Effector memory CD4-positive, alpha-beta T cell (primary cell): Measurements from ENCODE around the gene DAPK2.
"Not testable (repeated sequence)": the region's sequence is repeated elsewhere in the genome, so short reads cannot be mapped to it uniquely, and the experiment has no call there.

Experiments
- DNase-seq, 3 donors: peaks; one replicate each; pipeline ENCODE4 v3.0.0-alpha.2; 2020
- H3K27ac ChIP-seq: 2 replicates; pipeline ENCODE4 v1.7.0; 2013; ENCODE audit warnings: mild to moderate bottlenecking, low read length, moderate library complexity; ENCODE audit not compliant: insufficient read depth, poor library complexity, severe bottlenecking
- H3K27me3 ChIP-seq: replicated peaks from 2 replicates; pipeline ENCODE4 v1.7.0; 2013; ENCODE audit warnings: mild to moderate bottlenecking, low read length; ENCODE audit not compliant: insufficient read depth, control insufficient read depth, poor library complexity, severe bottlenecking
- H3K36me3 ChIP-seq: 2 replicates; pipeline ENCODE4 v1.7.0; 2013; ENCODE audit warnings: mild to moderate bottlenecking, low read length, moderate library complexity; ENCODE audit not compliant: control insufficient read depth, insufficient read depth
- H3K4me1 ChIP-seq: 2 replicates; pipeline ENCODE4 v1.7.0; 2013; ENCODE audit warnings: low read length, mild to moderate bottlenecking; ENCODE audit not compliant: control insufficient read depth, insufficient read depth, poor library complexity, severe bottlenecking
- H3K4me3 ChIP-seq: 2 replicates; pipeline ENCODE4 v1.7.0; 2013; ENCODE audit warnings: low read length, low read depth, mild to moderate bottlenecking; ENCODE audit not compliant: insufficient read depth, poor library complexity, severe bottlenecking
- H3K9me3 ChIP-seq: 2 replicates; pipeline ENCODE4 v1.7.0; 2013; ENCODE audit warnings: mild to moderate bottlenecking, low read length, moderate library complexity; ENCODE audit not compliant: control insufficient read depth
- total RNA-seq, 3 donors: gene quantifications; one replicate each; lab custom pipeline; 2026; lab: John Stamatoyannopoulos, UW

The DAPK2 gene
- 2.3 to 5.0 (median 4.0) reads per million in 3 donors for total RNA-seq

DNA sequence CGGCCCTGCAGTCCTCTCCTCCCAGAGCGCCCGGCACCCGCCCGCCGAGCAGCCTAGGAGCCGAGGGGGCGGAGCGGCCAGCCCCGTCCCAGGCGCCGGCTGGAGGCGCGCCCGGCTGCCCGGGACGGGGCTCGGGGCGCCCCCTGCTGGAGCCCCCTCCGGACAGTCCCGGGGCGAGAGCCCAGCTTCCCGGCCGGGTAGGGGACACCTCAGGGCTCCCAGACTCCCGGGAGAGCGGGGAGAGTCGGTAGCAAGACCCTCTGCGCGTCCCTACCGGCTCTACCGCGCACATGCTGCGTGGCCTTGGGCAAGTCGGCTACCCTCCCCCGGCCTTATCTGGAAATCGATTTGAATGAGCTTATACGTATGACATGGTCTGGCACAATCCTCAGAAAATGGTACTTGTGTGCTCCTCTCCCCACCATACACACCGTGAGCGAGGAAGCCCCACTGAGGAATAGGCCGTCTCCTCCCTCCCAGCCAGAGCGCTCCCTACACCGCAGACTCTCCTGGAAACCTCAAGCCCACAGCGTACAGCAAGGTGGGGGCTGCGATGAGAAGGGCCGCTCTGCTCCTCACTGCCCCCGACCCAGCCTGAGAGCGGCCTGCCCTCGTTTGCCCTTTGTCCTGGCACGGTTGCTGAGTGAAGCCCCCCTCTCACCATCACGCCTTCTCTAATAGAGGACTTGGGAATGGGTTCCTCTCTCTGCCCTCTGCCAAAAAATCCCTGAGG lies at the start of gene DAPK2:
DAPK2 (minus strand) TSS at position 65 of the 733 bp plus-strand sequence. CDS start 6,224 bp downstream, outside the sequence.
- Histone ChIP-seq H3K4me3 (peak within 1 kb of the TSS; percentile 50), H3K9me3 (no peaks in the 10 kb centered on the region), H3K4me1 (peaks cover 6% of the 10 kb centered on the region), H3K36me3 (no peaks in the 10 kb centered on the region), H3K27me3 (no peaks in the 10 kb centered on the region), H3K27ac (no peak within 1 kb of the TSS)
- DNase-seq, result peak; percentile 46 to 51 (median 47)

GRCh38 chr15:64095431-64095794 lies 49.1 kb upstream of the DAPK2 start:
- DNase-seq, result no peak
- Histone ChIP-seq H3K27ac (peak overlapping the region; percentile 85), H3K9me3 (no peaks in the 10 kb centered on the region), H3K36me3 (no peaks in the 10 kb centered on the region), H3K4me1 (peaks cover 36% of the 10 kb centered on the region), H3K27me3 (no peaks in the 10 kb centered on the region), H3K4me3 (peak overlapping the region; percentile 93)

- DNase-seq, result peak; percentile 81 to 91 (median 85)
- Histone ChIP-seq H3K36me3 (no peaks in the 10 kb centered on the region), H3K4me1 (peaks cover 36% of the 10 kb centered on the region)
Measured at GRCh38 chr15:64093627-64094417, 47.5 kb upstream of the DAPK2 start, which contains the start of gene CIAO2A. Gene CIAO2A (minus strand): TSS chr15:64093838. CDS start chr15:64093768, 70 bp downstream.

DNA sequence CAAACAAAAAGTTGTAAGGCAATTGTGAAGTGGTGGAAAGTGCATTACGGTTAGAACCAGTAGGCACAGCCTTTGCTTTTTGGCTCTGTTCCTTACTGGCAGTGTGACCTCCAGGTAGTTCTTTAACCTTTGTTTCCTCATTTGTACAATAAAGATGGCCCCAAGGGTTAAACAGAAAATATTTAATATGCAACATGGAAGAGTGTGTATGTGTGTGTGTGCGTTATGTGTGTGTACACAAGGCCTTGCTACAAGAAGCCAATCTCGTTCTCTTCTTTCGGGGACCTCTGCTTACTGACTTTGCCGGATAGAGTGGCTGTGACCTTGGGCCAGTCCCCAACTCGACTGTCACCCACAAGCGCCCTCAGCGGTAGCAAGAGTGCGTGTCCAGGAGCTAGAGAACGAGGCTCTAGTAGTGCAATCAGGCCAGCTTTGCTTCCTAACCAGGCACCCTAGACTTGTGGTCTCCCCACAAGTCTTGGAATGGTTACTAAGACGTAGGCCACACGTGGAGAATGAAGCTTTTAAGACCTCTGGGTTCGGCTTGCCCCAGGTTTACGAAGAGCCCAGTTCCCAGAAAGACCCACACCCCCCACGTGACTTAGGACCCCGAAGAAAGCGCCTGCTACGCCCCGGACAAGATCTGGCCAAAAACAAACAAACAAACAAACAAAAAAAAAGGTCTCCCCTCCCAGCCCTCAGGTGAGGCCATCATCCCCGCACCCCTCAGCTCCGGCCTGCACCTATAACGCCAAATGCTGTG lies 46.8 kb upstream of the DAPK2 start:
- DNase-seq, result peak in 1 of 3 donors; percentile 8
- Histone ChIP-seq H3K36me3 (peaks cover 4% of the 10 kb centered on the region), H3K4me3 (peak overlapping the region; percentile 59), H3K4me1 (peaks cover 36% of the 10 kb centered on the region), H3K27me3 (no peaks in the 10 kb centered on the region), H3K9me3 (no peaks in the 10 kb centered on the region), H3K27ac (peak overlapping the region; percentile 76)

More at GRCh38 chr15:64093627-64094417, 47.5 kb upstream of the DAPK2 start, which contains the start of gene CIAO2A:
- Histone ChIP-seq H3K4me3 (peak within 1 kb of the TSS; percentile 59), H3K9me3 (no peaks in the 10 kb centered on the region), H3K27ac (peak within 1 kb of the TSS; percentile 76), H3K27me3 (no peaks in the 10 kb centered on the region)

DNA sequence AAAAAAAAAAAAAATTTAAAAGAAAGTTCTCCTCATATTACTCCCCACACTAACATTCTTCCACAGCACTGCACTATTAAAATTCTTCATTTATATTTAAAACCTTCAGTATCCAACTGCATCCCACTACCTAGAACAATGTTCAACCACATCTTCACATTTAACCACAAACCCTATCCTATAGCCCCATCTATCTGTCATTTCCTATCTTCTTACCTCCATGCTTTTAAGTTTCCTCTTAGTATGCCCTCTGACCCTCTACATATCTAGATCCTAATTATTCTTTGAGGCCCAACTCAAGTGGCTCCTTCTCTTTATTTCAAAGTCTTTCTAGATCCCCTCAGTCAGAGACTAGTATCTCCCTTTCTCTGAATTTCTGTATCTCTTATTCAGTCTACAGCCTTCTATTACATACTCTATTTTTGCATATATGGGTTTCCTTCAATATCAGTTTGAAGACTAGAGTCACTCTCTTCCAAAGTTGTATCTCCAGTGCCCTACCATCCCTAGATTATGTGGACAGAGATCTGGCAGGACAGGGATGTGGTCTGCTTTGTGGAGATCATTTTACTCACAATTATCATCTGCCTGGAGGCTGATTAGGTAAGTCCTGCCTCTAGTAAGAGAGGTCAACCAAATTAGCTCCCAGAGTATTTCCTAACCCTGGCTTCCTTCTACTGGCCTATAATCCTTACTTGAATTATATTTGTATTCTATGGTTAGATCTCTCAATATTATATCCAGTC lies 46.0 kb upstream of the DAPK2 start:
- DNase-seq, result no peak
- Histone ChIP-seq H3K27me3 (no peaks in the 10 kb centered on the region), H3K27ac (no peak overlapping the region), H3K4me1 (peaks cover 32% of the 10 kb centered on the region), H3K4me3 (no peak overlapping the region), H3K36me3 (peaks cover 12% of the 10 kb centered on the region), H3K9me3 (no peaks in the 10 kb centered on the region)

DNA sequence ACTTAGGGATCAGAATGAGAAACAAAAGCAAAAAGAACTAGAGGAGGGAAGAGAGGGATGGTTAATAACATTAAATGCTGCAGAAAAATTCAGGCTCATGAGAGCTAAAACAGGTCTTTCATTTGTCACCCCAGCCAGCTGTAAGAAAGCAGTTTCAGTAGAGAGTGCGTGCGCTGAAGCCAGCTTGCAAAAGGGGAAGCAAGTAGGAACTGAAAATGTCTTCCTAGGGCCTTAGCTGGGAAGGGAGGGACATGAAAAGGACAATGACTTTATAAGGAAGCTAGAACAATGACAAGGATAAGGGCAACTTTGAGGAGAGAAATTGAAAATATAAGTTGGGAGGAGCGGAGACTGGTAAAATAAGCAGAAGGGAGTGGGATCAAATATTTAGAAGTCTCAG lies 44.2 kb upstream of the DAPK2 start:
- Histone ChIP-seq H3K4me3 (no peak overlapping the region), H3K4me1 (peaks cover 27% of the 10 kb centered on the region), H3K36me3 (peaks cover 13% of the 10 kb centered on the region), H3K27ac (no peak overlapping the region), H3K9me3 (no peaks in the 10 kb centered on the region), H3K27me3 (no peaks in the 10 kb centered on the region)
- DNase-seq, result no peak

GRCh38 chr15:64089543-64090280 lies 43.4 kb upstream of the DAPK2 start:
- Histone ChIP-seq H3K27ac (no peak overlapping the region), H3K9me3 (no peaks in the 10 kb centered on the region), H3K4me3 (no peak overlapping the region), H3K27me3 (no peaks in the 10 kb centered on the region), H3K4me1 (peaks cover 19% of the 10 kb centered on the region), H3K36me3 (peaks cover 13% of the 10 kb centered on the region)
- DNase-seq, result no peak

- Histone ChIP-seq H3K27ac (no peak overlapping the region), H3K27me3 (no peaks in the 10 kb centered on the region), H3K36me3 (peaks cover 10% of the 10 kb centered on the region), H3K9me3 (no peaks in the 10 kb centered on the region), H3K4me3 (no peak overlapping the region), H3K4me1 (no peaks in the 10 kb centered on the region)
- DNase-seq, result no peak
Measured at GRCh38 chr15:64082757-64083156, 36.5 kb upstream of the DAPK2 start.

DNA sequence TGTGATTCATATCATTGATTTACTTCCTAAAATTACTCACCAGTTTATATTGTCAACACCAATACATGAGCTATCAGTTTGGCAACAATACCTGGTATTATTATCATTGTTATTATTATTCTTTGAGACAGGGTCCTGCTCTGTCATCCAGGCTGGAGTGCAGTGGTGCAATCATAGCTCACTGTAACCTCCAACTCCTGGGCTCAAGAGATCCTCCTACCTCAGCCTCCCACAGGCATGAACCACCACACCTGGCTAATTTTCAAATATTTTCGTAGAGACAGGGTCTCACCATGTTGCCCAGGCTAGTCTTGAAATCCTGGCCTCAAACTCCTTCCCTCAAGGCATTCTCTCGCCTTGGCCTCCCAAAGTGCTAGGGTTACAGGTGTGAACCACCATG lies 27.2 kb upstream of the DAPK2 start:
- H3K9me3 ChIP-seq, H3K4me1 ChIP-seq, H3K4me3 ChIP-seq, H3K27me3 ChIP-seq, DNase-seq, H3K27ac ChIP-seq: not testable (repeated sequence)
- peaks cover 16% of the 10 kb centered on the region for H3K36me3 ChIP-seq
